ENCODE measurements around the gene SUSD2.
"Not testable (repeated sequence)": the region's sequence is repeated elsewhere in the genome, so short reads cannot be mapped to it uniquely, and the experiment has no call there.

The SUSD2 gene

GRCh38 chr22:24178021-24178431 lies 3.3 kb upstream of the SUSD2 start:
- no peak for FAIRE-seq

GRCh38 chr22:24178502-24179440 lies 2.5 kb upstream of the SUSD2 start:
- no peak for FAIRE-seq

GRCh38 chr22:24179478-24180210 lies 1.6 kb upstream of the SUSD2 start:
- no peak for FAIRE-seq

GRCh38 chr22:24180316-24181087 lies 785 bp upstream of the SUSD2 start:
- no peak for FAIRE-seq

- FAIRE-seq: no peak
Observed at GRCh38 chr22:24181996-24182899, 961 bp downstream of the SUSD2 start.

- not testable (repeated sequence) for FAIRE-seq
Observed at GRCh38 chr22:24182900-24183246, 1.6 kb downstream of the SUSD2 start.

GRCh38 chr22:24183321-24184031 lies 2.2 kb downstream of the SUSD2 start:
- FAIRE-seq: no peak

GRCh38 chr22:24184057-24184798 lies 2.9 kb downstream of the SUSD2 start:
- no peak for FAIRE-seq

GRCh38 chr22:24185001-24185500 lies 3.8 kb downstream of the SUSD2 start:
- FAIRE-seq: no peak

- FAIRE-seq: no peak
Observed at GRCh38 chr22:24185501-24186351, 4.4 kb downstream of the SUSD2 start.

GRCh38 chr22:24186352-24186740 lies 5.1 kb downstream of the SUSD2 start:
- FAIRE-seq: no peak

GRCh38 chr22:24186892-24187670 lies 5.8 kb downstream of the SUSD2 start:
- no peak for FAIRE-seq

- FAIRE-seq: no peak
Observed at GRCh38 chr22:24187731-24188644, 6.7 kb downstream of the SUSD2 start.

GRCh38 chr22:24188705-24189248 lies 7.5 kb downstream of the SUSD2 start:
- FAIRE-seq: no peak

- no peak for FAIRE-seq
Observed at GRCh38 chr22:24189249-24190158, 8.2 kb downstream of the SUSD2 start.

- FAIRE-seq: no peak
Observed at GRCh38 chr22:24190159-24190540, 8.9 kb downstream of the SUSD2 start.

Data from G401.6 (cell line).